GM12874 (cell line): Measurements from ENCODE around the gene ADPRS.

Source experiments
- TF ChIP-seq, protein P1 (sequence below): IDR thresholded peaks from 2 replicates; pipeline ENCODE4 v1.5.1; 2011; ENCODE audit warnings: low read depth, mild to moderate bottlenecking, control low read depth, low read length, moderate library complexity; ENCODE audit not compliant: insufficient read depth

The ADPRS gene

DNA sequence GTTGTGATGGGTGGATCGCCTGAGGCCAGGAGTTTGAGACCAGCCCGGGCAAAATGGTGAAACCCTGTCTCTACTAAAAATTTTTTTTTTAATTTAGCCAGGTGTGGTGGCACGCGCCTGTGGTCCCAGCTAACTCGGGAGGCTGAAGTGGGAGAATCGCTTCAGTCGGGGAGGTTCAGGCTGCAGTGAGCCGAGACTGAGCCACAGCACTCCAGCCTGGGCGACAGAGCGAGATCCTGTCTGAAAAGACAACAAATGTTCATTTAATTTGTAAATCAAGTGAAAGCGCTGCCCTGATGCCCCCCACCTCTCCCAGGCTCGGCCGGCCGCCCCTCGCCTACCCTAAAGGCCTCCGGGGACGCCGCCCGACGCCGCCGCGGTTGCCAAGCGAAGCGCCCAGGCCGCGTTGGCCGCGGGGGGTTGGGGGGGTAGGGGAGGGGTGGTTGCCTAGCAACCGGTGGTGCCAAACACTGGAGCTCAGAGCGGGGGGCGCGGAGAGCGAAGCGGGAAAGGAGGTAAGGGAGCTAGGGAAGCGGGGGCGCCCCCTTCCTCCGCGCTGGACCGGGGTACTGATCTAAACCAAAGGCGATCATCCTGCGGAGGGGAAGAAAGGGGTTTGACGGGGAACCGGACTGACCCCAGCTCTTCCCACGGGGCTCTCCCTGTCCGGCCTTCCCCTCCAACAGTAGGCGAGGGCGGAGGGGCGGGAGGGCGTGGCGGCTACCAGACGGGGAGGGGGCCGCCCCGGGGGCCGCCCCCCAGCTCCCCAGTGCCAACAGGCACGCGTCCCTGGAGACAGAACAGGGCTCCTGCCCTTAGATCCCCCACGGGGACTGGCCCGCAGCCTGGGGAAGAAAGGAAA lies 4.8 kb upstream of the ADPRS start, which contains the start of gene TEKT2:
Gene TEKT2, plus strand, starts transcription at position 460 of the 862 bp plus-strand sequence. CDS start 828 bp downstream, outside the sequence.
- TF ChIP-seq, protein P1, sequence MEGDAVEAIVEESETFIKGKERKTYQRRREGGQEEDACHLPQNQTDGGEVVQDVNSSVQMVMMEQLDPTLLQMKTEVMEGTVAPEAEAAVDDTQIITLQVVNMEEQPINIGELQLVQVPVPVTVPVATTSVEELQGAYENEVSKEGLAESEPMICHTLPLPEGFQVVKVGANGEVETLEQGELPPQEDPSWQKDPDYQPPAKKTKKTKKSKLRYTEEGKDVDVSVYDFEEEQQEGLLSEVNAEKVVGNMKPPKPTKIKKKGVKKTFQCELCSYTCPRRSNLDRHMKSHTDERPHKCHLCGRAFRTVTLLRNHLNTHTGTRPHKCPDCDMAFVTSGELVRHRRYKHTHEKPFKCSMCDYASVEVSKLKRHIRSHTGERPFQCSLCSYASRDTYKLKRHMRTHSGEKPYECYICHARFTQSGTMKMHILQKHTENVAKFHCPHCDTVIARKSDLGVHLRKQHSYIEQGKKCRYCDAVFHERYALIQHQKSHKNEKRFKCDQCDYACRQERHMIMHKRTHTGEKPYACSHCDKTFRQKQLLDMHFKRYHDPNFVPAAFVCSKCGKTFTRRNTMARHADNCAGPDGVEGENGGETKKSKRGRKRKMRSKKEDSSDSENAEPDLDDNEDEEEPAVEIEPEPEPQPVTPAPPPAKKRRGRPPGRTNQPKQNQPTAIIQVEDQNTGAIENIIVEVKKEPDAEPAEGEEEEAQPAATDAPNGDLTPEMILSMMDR: no peak

DNA sequence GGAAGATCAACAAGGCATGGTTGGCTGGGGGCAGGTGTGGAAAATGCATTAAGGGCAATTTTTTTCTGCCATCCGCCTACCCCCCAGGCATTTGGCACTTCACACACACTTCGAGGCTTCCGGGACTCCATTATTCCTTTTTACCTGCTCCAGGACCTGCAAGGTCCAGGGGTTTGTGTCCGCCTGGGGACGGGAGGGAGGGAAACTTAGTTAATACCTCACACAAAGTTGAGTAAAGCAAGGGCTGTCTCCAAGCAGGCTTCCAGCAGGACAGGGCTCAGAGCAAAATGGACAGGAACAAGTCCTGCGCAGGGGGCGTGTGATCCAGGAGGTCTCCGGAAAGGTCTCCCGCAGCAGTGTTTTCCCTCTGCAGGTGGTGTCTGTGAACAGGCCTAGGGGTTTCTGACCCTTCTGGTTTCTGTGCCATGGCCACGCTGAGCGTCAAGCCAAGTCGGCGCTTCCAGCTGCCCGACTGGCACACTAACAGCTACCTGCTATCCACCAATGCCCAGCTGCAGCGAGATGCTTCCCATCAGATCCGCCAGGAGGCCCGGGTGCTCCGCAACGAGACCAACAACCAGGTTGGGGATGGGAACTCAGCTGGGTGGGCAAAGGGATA lies 4.1 kb upstream of the ADPRS start:
- TF ChIP-seq, protein P1: no peak

- TF ChIP-seq, protein P1: no peak
Measured at GRCh38 chr1:36085126-36085525, 3.6 kb upstream of the ADPRS start.

- TF ChIP-seq, protein P1: no peak
Measured at GRCh38 chr1:36085686-36086526, 2.8 kb upstream of the ADPRS start.

DNA sequence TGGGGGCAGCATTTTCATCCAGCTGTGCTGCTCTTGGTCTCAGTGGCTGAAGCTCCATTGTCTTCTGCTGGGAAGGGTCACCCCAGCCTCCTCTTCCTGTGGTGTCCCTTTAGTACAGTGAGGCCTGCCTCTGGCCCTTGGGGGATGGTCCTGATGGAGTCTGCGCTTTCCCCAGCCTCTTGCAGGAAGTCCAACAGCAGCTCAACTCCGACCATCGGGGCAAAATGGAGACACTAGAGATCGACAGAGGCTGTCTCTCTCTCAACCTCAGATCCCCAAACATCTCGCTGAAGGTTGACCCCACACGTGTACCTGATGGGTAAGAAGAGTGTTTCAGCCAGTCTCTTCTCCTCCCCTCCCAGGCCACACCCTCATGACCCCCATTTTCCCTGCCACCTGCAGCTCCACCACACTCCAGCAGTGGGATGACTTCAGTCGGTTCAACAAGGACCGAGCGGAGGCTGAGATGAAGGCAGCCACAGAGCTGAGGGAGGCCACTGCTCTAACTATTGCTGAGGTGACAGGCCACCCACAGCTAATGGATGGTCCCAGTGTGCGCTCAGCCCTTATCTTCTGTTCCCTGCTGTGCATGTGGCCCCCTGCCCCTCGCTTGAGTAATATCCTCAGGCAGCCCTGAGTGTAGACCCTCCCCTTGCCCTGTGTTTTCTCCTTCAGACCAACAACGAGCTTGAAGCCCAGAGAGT lies 2.0 kb upstream of the ADPRS start:
- TF ChIP-seq, protein P1: no peak

- TF ChIP-seq, protein P1: 0 out of 2 replicates have a peak, but pooled peaks have one; percentile 16
Measured at GRCh38 chr1:36087233-36088123, 1.2 kb upstream of the ADPRS start.
